Measurements from ENCODE around the gene GABBR2.
"Not testable (repeated sequence)": the region's sequence is repeated elsewhere in the genome, so short reads cannot be mapped to it uniquely, and the experiment has no call there.

GABBR2 gene

DNA sequence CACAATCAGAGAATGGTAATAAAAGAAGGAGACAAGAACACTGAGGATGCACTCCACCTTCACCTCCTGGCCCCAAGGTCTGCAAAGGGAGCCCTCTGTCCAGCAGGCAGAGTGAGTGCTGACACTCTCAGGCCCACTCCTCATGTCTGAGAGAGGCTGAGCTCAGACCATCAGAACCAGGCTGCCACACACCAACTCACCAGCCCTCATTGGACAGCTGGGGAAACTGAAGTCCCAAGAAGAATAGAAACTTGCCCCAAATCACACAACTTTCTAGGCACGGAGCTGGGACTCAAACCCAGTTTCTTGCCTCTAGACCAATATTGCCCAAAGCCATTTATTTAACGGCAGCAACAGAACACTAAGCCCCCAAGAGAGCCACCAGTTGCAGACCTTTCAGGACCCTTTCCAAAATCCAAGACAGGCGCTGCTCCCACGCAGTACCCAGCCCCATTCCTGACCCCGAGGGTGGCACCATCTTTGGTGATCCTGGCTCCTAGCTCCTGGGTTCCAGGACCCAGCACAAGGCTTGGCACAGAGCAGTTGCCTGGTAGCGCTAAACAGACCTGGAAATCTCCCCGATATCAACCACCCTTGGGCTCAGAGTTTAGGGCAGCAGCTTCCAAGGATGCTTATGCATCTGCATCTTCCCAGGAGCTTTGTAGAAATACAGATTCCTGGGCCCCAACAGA lies 192.4 kb downstream of the GABBR2 start:
- DNase-seq (ENCODE audit: low read depth in 2 of 2) = no peak

DNA sequence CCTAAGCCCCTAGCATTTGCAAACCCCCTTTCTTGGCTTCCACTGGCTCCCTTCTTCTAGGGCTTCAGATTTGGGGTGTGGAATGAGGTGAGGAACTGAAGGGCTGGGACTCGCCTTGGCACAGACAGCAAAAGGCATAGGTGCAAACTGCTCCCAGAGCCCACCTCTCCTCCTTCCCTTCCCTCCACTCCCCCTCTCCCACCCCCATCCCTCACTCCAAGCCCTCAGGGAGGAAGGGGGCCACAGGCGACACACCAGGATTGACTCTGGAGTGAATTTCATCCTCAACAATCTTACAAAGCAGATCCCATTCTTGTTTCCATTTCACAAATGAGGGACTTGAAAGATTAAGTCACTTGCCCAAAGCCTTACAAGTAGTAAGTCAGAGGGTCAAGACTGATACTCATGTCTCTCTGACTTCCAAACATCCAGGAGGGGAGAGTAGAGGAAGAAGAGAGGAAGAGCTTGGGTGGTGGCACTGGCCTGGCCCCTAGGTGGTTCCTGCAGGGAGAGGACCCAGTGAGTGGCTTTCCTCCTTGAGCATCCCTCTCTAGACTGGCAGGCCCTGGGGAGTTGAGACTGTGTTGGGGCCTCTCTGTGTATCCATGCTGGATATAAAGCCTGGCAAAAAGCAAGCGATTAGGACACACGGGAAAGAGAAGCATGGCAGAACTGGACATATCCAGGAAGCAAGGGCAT lies 193.1 kb downstream of the GABBR2 start:
- DNase-seq (ENCODE audit: low read depth in 2 of 2) = no peak

DNA sequence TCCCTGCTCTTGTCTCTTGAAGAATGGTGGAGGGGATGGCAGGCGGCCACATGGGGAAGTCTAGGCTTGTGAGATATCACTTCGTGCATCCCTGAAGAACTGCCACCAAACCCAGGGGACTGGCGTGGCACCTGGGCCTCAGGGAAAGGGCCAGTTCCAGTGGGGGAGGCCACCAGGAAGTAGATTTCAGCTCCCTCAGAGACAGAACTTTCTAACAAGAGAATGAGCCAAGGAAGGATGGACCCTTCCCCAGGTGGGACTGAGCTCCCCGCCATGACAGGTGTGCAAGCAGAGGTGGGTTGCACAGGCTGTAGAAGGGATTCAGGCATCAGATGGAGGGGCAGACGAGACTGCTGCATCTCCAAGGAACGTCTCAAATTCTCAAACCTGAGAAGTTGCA lies 193.9 kb downstream of the GABBR2 start:
- no peak for DNase-seq (ENCODE audit: low read depth in 2 of 2)

DNA sequence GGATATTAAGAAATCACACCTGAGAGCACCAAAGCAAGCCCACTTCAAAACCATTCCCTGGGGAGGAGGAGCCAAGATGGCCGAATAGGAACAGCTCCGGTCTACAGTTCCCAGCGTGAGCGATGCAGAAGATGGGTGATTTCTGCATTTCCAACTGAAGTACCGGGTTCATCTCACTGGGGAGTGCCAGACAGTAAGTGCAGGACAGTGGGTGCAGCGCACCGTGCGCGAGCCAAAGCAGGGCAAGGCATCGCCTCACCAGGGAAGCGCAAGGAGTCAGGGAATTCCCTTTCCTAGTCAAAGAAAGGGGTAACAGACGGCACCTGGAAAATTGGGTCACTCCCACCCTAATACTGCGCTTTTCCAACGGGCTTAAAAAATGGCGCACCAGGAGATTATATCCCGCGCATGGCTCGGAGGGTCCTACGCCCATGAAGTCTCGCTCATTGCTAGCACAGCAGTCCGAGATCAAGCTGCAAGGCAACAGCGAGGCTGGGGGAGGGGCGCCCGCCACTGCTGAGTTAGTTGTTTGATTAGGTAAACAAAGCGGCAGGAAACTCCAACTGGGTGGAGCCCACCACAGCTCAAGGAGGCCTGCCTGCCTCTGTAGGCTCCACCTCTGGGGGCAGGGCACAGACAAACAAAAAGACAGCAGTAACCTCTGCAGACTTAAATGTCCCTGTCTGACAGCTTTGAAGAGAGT lies 200.4 kb downstream of the GABBR2 start:
- not testable (repeated sequence) for DNase-seq (ENCODE audit: low read depth in 2 of 2)

DNA sequence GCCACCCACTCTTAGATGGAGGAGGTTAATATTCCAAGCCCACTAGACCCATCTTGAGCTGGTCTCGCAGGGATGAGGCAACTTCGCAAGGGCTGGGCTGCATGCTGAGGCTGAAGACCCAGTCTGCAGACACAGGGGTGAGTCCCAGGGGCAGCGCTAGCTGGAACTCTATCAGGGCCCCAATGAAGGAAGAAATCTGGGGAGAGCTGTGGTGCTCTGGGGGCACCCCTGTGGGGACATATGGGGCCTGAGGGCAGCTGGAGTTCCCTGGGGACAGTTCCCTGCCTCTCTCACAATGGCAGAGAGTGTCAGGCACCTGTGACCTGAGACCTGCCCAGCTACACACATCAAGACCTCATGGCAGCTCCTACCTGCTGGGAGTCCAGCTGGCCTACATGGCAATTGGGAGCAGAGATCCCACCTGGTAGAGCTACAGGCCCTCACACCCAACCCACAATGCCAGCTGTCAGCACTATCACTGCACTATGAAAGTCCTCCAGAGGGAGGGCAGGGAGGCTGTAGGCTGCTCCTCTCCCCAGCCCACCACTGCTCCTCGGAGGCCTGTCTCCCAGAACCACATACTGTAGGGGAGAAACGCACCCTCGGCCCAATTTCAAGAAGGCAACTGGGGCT lies 202.2 kb downstream of the GABBR2 start:
- DNase-seq (ENCODE audit: low read depth in 2 of 2) = no peak

DNA sequence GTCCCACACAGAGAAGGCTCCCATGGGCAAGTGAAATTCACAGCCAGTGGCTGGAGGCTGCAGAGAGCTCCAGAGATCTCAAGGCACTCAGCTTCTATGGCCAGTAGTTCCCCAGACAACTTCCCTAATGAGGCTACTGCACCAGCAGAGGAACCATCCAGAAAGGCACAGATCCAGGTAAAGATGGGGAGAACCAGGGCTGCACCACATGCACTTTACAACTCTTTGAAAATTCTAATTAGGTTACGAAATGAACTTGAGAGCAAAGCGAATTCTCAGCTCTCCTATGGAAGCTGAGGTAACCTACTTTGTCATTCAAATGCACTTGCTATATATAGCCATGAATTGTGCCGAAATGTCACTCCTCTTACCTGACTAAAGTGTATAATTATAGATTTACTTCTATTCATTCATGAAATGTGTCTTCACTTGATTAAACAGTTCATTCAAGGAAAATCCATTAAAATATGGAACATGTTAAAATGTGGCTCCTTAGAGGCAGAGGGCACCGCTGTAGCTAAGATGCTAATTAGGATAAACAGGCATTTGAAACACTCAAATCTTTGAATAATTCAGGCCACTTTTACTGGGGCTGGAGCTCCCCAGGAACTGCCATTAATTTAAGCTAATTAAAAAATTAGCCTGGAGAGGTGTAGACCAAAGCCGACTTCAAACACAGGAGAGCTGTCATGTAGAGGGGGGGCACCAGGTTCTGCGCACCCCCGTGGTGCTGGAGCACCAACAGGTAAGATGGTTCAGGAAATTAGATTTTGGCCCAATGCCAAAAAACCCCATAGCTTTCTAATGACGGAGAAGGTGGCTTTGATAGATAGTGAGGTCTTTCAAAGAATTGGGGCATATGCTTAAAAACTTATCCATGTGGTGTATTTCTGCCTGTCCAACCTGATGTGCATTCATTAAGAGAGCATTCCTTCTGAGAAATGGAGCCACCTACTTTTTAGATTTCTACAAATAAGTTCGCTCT lies 204.1 kb downstream of the GABBR2 start:
- no peak for DNase-seq (ENCODE audit: low read depth in 2 of 2)

DNA sequence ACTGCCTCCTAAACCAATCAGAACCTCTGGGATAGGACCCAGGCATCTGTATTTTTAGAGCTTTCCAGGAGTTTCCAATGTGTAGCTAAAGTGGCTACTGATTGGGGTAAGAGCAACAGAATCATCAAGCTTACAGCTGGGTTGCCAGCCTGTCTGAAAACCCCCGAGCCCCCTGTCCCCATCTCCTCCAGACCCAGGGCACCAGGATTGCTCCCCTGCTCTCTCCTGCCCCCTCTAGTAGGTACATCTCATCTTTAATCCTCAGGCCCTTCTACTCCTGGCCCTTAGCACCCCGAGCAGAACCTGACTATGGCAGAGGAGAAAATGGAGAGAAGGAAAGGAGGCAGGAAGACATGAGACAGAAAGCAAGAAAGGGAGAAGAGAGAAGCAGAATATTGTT lies 204.9 kb downstream of the GABBR2 start:
- no peak for DNase-seq (ENCODE audit: low read depth in 2 of 2)

DNA sequence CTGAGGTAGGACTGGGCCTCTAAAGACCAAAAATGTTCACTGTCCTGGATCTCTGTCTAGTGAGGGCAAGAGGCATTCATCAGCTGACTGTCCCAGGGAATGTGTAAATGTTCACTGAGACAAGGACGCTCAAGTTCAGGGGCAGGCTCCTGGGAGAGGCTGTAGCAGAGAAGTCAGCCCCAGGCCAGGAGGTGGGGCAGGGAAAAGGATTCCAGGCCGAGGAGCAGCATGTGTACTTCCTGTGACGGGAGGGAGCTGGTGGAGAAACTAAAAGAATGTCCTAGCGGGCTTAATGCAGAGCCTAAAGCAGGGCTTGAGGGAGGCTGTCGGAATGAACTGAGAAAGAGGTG lies 205.8 kb downstream of the GABBR2 start:
- DNase-seq (ENCODE audit: low read depth in 2 of 2) = no peak

DNA sequence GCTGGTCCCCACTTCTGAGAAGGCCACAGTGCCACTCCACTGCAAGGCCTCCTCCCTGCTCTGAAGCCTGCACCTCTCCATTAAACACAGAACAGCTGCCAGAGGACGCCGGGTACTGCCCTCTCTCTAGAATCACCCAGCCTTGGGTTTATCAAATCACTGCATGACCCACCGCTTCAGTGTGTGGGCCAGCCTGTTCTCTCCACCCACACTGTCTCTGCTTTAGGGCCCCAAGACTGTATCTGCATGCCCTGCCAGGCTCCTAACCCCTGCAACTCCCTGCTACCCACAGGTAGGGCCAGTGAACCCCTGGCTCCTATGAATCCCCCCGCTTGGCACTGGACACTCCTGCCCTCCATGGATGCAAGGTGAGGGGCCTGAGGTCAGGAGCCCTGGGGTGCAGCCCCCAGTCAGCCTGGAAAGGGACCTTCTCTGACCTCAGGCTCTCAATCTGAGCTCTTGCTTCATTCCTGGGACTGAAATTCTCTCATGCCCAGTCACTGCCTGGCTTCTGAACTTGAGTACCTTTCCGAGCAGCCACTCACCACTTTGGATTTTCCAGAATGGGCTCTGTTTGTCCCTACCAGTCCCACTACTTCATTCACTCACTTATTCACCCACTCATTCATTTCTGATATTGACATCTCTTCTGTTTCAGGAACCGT lies 206.3 kb downstream of the GABBR2 start:
- no peak for DNase-seq (ENCODE audit: low read depth in 2 of 2)

DNA sequence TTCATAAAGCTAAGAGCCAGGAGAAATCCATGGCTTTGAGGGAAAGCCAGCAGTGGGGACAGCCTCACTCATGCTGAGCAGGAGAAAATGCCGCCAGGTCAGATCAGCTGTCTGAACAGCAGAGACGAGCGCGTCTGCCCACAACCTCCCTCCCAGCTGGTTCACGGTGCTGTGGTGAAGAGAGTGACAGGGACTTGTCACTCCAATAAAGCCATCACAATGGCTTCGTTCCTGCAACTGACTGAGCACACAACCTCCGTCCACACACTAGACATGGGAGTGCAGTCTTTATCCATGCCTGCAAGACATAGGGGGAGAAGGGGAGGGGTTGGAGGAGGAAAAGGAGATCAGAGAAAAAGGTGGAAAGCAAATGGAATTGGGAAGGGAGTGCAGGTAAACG lies 206.9 kb downstream of the GABBR2 start:
- DNase-seq (ENCODE audit: low read depth in 2 of 2) = no peak

DNA sequence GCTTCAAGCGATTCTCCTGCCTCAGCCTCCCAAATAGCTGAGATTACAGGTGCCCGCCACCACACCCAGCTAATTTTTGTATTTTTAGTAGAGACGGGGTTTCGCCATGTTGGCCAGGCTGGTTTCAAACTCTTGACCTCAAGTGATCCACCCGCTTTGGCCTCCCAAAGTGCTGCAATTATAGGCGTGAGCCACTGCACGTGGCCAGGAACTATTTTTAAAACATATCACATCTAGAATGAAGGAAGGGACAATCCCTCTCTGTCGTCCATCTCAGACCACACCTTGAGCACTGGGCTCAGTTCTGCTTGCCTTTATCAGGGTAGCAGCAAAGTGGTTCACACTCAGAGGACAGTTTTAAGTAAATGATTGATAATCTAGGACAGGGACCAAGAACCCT lies 207.5 kb downstream of the GABBR2 start:
- DNase-seq (ENCODE audit: low read depth in 2 of 2) = not testable (repeated sequence)

DNA sequence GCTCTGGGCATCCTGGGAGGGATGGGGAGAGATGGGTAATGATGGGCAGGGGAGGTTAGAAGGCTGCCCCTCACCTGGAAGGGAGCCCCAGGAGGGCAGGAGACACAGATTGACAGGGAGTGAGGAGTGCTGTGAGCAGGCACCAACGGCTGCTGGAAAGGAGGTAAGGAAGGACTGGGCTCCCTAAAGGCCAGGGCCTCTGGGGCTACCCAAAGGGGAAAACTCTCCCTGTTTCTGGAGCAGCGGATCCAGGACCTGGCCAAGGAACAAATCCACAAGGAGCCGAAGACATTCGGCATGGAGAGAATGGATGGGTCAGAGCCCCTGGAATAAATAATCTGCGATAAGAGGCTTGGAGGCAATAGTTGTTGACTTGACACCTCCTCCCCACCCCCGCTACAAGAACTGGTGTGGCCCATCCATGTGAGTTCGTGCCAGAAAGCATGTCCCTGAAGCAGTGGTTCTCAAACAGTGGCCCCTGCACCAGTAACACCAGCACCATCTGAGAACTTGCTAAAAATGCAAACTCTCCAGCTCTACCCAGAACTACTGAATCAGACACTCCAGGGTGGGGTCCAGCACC lies 208.3 kb downstream of the GABBR2 start:
- DNase-seq (ENCODE audit: low read depth in 2 of 2) = no peak

DNA sequence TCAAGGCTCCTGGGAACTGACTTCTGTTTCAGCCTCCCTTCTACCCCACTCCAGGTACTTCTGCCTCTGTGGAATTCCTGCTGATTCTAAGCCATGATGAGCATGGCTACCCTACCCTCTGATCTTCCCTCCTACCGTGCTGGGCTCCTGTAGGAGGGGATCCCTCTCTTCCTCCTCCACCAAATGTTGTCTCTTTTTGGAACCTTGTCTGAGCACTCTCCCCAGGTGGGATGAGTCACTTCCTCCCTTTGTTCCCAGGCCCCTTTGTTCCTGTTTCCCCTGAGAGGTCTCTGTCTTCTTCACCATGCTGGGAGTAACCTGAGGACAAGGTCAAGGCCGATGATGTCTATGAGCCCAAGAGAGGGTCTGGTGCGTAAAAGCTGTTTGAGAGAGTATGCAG lies 213.2 kb downstream of the GABBR2 start:
- no peak for DNase-seq (ENCODE audit: low read depth in 2 of 2)

DNA sequence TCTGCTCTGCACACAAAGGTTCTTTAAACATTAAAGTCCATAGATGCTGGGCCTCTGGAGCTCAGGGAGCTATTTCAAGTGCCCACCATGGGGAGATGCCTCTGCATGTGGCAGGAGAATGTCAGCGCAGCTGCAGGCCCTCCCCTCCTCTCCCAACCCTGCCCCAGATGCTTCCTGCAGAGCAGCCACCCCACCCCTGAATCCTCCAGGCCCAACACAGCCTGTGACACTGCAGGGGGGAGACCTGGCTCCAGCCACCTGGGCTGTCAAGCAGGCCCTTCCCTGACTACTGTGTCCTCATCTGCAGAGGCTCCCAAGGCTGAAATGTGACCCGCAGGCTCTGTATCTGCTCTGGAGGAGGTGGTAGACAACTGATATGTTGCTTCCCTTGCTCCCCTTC lies 213.9 kb downstream of the GABBR2 start:
- DNase-seq (ENCODE audit: low read depth in 2 of 2) = no peak

DNA sequence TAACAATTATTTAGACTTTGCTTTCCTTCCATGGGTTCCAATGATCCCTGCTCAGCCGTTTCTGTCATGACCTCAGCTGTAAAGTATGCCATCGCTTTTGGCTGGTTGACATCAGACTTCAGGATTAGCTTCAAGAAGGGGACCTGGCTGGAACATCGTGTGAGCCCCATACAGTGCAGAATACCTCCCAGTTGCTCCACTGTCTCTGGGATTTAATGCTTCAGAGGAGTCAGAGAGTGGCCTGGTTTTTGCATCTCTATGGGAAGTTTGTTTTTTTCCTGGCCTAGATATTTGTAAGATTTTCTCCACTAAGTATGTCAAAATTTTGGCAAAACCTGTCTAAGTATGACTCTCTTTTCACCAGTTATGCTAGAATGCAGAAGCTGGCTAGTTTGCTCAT lies 216.9 kb downstream of the GABBR2 start:
- DNase-seq (ENCODE audit: low read depth in 2 of 2) = no peak

DNA sequence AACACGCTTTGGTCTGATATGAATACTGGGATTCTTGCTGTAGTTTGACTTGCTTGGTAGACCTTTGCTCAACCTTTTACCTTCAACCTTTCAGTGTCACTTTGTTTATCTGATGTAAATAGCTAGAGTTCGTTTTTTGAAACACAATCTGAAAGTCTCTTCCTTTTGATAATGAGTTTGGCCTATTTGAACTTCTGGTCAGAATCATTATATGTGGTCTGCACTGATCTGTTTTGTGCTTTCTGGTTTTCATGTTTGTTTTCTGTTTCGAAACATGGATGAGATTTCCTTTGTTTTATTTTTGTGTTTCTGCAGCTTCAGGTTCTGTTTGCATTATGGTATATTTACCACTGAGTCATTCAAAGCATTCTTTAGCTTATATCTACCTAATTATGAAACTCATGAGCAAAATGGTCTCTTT lies 217.5 kb downstream of the GABBR2 start:
- DNase-seq (ENCODE audit: low read depth in 2 of 2) = no peak

DNA sequence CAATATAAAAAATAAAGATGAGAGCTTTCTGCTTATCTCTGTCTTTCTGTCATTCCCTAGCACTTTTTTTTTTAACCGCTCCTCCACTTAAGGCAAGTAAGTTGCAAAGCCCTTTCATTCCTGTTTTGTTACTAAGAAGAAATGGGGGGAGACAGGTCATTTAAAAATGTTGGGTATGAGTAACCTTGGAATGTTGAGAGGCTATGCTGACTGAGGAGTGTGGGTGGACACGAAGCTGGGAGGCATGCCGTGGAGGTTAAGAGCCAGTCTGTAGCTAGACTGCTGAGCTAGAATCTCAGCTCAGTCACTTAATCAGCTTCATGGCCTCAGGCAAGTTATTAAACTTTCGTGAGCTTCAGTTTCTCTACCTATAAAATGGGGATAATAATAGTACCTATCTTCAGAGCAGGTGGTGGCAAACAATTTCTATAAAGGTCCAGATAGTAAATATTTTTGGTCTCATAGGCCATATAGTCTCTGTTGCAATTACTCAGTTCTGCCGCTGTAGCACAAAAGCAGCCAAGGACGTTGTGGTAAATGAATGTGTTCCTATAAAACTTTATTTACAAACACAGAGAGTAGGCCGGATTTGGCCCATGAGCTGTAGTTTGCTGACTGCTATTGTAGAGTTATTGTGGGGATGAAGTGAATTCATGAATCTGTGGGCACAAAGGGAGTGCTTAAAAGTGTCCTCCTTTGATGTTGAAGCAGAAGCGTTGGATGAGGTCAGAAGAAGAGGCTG lies 220.0 kb downstream of the GABBR2 start:
- DNase-seq (ENCODE audit: low read depth in 2 of 2) = no peak

DNA sequence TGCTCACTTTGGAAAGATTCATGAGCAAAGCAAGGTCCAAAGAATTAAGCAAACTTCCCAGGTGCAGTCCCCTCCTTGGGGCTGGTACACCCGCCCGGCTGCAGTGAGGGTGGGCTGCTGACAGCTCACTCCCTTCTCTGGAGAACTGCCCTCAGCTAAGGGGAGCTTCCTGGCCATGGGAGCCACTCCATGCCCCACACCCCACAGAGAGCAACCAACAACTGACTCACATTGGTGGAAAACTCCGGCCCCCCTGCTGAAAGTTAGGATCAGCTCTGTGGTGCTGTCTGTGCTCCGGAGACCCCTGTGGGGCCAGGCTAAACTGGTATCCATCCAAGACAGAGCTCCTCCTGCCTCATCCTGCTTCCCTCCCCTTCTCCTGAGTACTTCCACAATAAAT lies 223.0 kb downstream of the GABBR2 start:
- no peak for DNase-seq (ENCODE audit: low read depth in 2 of 2)

DNA sequence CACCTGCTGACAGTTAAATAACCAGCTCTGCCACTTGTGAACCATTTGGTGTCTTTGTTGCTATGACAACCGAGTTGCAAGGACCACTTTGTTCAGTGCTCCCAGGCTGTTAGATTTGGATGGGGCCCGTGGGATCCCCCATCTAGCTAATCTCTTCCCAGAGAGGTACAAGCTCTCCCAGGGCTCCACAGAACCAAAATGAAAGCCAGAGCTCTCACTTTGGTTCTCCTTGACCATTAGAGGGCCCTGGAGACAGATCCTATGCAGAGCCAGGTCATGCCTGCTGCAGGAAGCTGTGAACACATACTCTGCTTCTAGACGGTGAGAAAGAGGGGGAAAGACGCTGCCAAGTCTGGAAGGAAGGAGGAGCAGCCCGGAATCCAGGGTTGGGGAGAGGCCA lies 224.6 kb downstream of the GABBR2 start:
- no peak for DNase-seq (ENCODE audit: low read depth in 2 of 2)

DNA sequence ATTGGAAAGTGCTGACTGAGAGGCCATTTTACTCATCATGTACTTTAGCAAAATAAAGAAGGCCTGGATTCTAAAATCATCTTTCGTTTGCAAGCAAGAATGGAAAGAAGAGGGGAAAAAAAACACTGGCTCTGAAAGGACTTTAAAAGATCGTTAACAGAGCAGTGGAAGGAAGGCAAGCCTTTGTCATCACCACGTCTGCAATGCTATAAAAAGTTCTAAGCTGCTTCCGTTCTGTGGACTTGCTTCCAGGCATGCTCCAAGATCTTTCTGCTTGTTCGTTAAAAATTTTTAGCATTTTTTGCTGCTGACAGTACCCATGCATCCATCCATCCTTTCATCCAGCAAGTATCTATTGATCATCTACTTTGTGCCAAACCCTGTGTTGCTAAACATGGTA lies 226.5 kb downstream of the GABBR2 start:
- no peak for DNase-seq (ENCODE audit: low read depth in 2 of 2)

Data from stimulated activated CD4-positive, alpha-beta T cell treated with anti-CD3 and anti-CD28 coated beads, Interleukin-1b, Interleukin-23, amount 100 ng/mL, for 4 hours (primary cell).